Measurements from ENCODE around the gene AOAH.

Gene AOAH

DNA sequence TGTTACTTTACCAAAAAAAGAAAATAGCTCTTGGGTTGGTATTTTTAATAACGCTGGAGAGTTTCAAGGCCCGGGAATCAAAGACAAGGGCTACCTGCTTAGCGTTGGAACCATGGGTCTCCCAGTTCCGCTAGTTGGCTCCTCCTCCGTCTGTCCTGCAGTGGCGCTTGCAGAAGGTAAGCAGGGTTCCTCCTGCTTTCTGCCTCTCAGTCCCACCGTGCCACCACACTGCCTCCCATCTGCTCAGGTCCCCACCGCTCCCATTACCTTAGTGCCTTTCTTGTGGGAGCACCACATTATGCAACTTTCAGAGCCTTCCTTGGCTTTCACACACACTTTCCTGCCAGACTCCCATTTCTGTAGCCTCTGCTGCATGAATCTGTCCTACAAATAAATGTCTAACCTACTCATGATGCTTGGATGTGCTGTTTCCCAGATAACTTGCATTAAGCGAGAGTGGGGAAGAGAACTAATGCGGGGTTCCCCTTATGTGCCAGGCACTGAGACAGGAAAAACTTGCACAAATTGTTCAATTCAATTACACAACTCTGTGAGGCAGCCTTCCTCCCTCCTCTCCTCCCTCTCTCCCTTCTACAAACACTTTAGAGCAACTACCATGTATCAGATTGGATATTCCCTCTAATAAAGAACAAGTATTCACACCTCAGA lies 124.5 kb downstream of the AOAH start:
- Histone ChIP-seq H3K4me1 (ENCODE audit: control insufficient read depth, insufficient read depth, low read length, poor library complexity, severe bottlenecking) (no peaks in the 10 kb centered on the region), H3K36me3 (ENCODE audit: control insufficient read depth, insufficient read depth, low read length) (no peaks in the 10 kb centered on the region)

DNA sequence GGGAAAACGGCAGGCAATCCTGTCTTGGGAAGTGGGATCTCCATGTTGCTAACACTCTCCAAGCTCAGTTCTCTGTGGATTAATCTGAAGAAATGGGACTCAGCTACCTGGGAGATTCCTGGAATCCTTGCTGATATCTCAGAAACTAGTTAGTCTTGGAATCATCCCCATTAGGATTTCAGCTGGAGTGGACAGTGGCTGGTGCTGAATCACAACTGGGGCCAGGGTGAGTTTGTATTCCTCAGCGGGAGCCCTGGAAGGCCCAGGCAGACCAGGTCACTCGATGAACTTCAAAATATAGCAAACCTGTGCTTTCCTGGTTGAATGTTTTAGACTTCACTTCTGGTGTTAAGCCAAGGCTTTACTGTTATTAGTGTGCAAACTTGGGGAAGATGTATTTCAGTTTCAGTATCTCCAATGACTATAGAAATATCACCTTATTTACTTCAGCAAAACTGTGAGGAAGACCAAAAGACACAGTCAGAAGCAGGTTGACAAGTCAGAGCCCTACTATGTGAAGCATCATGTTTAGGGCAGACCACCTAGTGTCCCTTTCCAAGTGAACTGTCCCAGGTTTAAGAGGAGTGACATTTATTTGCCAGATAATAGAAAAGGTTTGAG lies 126.1 kb downstream of the AOAH start:
- H3K9me3 ChIP-seq (ENCODE audit: control insufficient read depth, low read length): no peaks in the 10 kb centered on the region
- no peaks in the 10 kb centered on the region for H3K27me3 ChIP-seq (replicated peaks; ENCODE audit: control insufficient read depth, insufficient read depth, low read length, poor library complexity, severe bottlenecking)
- no peak for DNase-seq
- H3K27ac ChIP-seq (ENCODE audit: insufficient read depth, low read length, poor library complexity, severe bottlenecking): no peak overlapping the region
- no peak overlapping the region for H3K4me3 ChIP-seq (ENCODE audit: insufficient read depth, low read depth, low read length, poor library complexity, severe bottlenecking)
- no peaks in the 10 kb centered on the region for H3K4me1 ChIP-seq (ENCODE audit: control insufficient read depth, insufficient read depth, low read length, poor library complexity, severe bottlenecking)
- peaks cover 4% of the 10 kb centered on the region for H3K36me3 ChIP-seq (ENCODE audit: control insufficient read depth, insufficient read depth, low read length)

More for the DNA sequence above, 124.5 kb downstream of the AOAH start:
- H3K9me3 ChIP-seq (ENCODE audit: control insufficient read depth, low read length): no peaks in the 10 kb centered on the region
- no peaks in the 10 kb centered on the region for H3K27me3 ChIP-seq (replicated peaks; ENCODE audit: control insufficient read depth, insufficient read depth, low read length, poor library complexity, severe bottlenecking)
- DNase-seq: no peak
- no peak overlapping the region for H3K27ac ChIP-seq (ENCODE audit: insufficient read depth, low read length, poor library complexity, severe bottlenecking)
- no peak overlapping the region for H3K4me3 ChIP-seq (ENCODE audit: insufficient read depth, low read depth, low read length, poor library complexity, severe bottlenecking)

DNA sequence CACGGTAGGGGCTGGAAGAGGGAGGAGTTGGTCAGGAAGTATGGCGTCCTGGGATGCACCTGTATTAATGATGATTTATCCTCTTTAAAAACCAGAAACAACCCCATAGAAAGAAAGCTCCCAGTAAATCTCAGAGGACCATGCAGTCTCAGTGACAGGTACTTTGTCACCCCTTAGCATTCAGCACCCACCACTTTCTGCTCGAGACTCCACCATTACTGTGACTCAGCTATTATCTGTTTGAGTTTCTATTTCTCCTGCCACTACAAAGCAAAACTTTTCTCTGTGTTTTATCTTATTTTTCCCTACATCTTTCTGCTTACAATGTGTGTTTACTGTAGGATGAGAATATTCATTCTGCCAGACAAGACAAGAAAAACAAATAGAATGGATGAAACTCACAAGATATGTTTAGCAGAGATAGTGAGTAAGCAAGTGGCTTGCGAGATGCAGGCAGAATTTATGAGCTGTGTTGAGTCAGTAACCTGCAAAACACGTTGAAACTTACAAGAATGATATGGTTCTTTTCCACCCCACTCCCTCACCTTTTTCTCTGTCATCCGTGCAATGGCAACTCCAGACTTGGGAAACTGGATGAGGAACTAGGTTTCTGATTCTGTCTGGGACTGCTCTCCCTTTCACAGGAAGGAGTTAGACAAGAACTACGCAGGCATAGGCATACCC lies 127.1 kb downstream of the AOAH start:
- H3K9me3 ChIP-seq (ENCODE audit: control insufficient read depth, low read length): no peaks in the 10 kb centered on the region
- H3K4me3 ChIP-seq (ENCODE audit: insufficient read depth, low read depth, low read length, poor library complexity, severe bottlenecking): no peak overlapping the region
- no peaks in the 10 kb centered on the region for H3K4me1 ChIP-seq (ENCODE audit: control insufficient read depth, insufficient read depth, low read length, poor library complexity, severe bottlenecking)
- H3K27ac ChIP-seq (ENCODE audit: insufficient read depth, low read length, poor library complexity, severe bottlenecking): no peak overlapping the region
- peaks cover 4% of the 10 kb centered on the region for H3K36me3 ChIP-seq (ENCODE audit: control insufficient read depth, insufficient read depth, low read length)
- no peaks in the 10 kb centered on the region for H3K27me3 ChIP-seq (replicated peaks; ENCODE audit: control insufficient read depth, insufficient read depth, low read length, poor library complexity, severe bottlenecking)
- DNase-seq: no peak

DNA sequence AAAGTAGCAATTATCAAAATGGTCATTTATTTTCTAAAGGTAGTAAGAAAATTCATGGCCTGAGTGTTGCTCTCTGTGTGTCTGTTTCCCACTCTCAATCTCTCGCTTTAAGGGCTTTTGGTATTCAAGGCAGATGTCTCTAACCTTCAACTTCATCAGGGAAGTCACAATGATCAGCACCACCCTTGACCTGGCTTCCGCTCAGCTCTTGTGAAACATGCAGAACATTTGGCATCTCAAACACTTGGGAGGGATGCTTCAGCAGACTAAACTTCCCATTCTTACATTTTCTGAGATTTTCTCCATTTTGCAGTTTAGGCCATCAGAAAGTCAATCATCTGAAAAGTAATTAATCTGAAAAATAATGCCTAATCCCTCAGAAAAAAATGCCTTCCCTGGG lies 129.8 kb downstream of the AOAH start:
- Histone ChIP-seq H3K27me3 (replicated peaks; ENCODE audit: control insufficient read depth, insufficient read depth, low read length, poor library complexity, severe bottlenecking) (no peaks in the 10 kb centered on the region), H3K27ac (ENCODE audit: insufficient read depth, low read length, poor library complexity, severe bottlenecking) (no peak overlapping the region), H3K9me3 (ENCODE audit: control insufficient read depth, low read length) (no peaks in the 10 kb centered on the region), H3K36me3 (ENCODE audit: control insufficient read depth, insufficient read depth, low read length) (peaks cover 4% of the 10 kb centered on the region), H3K4me3 (ENCODE audit: insufficient read depth, low read depth, low read length, poor library complexity, severe bottlenecking) (no peak overlapping the region), H3K4me1 (ENCODE audit: control insufficient read depth, insufficient read depth, low read length, poor library complexity, severe bottlenecking) (no peaks in the 10 kb centered on the region)
- DNase-seq: no peak

DNA sequence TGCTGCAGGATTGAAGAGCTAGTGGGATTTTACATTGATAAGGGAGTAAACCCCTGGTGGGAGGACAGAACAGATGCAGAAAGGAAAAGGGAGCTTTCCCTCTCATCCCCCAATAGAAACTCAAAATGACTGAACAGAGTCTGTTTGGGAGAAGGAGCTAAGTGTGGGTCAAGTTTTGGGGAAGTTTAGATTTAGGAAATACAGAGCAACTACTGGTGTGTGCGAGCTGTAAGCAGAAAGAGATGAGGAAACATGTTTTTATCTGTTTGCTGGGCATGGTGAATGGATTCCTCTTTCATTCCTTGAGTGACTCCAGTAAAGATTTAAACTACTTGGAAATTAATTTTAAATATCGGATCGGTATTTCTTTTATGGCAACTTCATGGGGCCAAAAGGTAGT lies 132.7 kb downstream of the AOAH start:
- H3K27ac ChIP-seq (ENCODE audit: insufficient read depth, low read length, poor library complexity, severe bottlenecking): no peak overlapping the region
- H3K4me1 ChIP-seq (ENCODE audit: control insufficient read depth, insufficient read depth, low read length, poor library complexity, severe bottlenecking): no peaks in the 10 kb centered on the region
- H3K4me3 ChIP-seq (ENCODE audit: insufficient read depth, low read depth, low read length, poor library complexity, severe bottlenecking): no peak overlapping the region
- H3K36me3 ChIP-seq (ENCODE audit: control insufficient read depth, insufficient read depth, low read length): peaks cover 4% of the 10 kb centered on the region
- no peak for DNase-seq
- no peaks in the 10 kb centered on the region for H3K9me3 ChIP-seq (ENCODE audit: control insufficient read depth, low read length)
- H3K27me3 ChIP-seq (replicated peaks; ENCODE audit: control insufficient read depth, insufficient read depth, low read length, poor library complexity, severe bottlenecking): no peaks in the 10 kb centered on the region

DNA sequence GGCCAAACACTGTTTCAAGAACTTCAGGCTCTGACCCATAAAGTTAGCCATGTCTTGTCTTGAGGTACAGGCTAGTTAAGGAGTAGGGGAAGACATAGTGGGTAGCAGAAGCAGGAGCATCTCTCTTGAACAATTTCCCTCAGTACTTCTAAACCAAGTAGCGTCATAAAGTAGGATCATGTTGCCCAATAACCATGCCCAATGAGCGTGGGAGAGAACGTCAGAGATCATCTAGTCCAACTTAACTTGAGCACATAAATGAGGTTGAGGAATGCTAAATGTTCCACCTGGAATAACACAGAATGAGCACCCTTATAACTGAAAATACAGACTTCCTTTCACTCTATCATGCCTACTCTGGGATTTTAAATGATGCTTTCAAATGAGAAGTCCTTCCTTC lies 134.9 kb downstream of the AOAH start:
- peaks cover 4% of the 10 kb centered on the region for H3K36me3 ChIP-seq (ENCODE audit: control insufficient read depth, insufficient read depth, low read length)
- no peaks in the 10 kb centered on the region for H3K4me1 ChIP-seq (ENCODE audit: control insufficient read depth, insufficient read depth, low read length, poor library complexity, severe bottlenecking)
- DNase-seq: no peak
- no peaks in the 10 kb centered on the region for H3K9me3 ChIP-seq (ENCODE audit: control insufficient read depth, low read length)
- H3K27me3 ChIP-seq (replicated peaks; ENCODE audit: control insufficient read depth, insufficient read depth, low read length, poor library complexity, severe bottlenecking): no peaks in the 10 kb centered on the region
- H3K4me3 ChIP-seq (ENCODE audit: insufficient read depth, low read depth, low read length, poor library complexity, severe bottlenecking): no peak overlapping the region
- no peak overlapping the region for H3K27ac ChIP-seq (ENCODE audit: insufficient read depth, low read length, poor library complexity, severe bottlenecking)

DNA sequence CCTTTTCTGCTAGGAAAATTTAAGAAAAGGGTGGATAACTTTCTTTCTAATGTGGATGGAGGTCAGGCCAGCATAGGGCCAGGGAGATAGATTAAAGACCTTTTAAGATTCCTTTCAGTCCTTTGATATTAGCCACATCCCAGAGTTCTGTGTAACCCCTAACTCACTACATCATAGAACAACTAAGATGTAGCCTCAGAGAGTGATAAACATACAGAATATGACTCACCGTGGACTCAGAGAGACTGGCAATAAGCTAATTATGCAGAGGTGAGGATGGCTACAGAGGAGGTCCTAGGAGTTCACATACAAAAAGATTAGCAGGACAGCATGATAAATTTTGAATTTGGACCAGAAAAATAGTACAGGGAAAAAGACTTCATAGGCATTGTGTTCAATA lies 141.0 kb downstream of the AOAH start:
- H3K27ac ChIP-seq (ENCODE audit: insufficient read depth, low read length, poor library complexity, severe bottlenecking): no peak overlapping the region
- H3K9me3 ChIP-seq (ENCODE audit: control insufficient read depth, low read length): no peaks in the 10 kb centered on the region
- no peaks in the 10 kb centered on the region for H3K27me3 ChIP-seq (replicated peaks; ENCODE audit: control insufficient read depth, insufficient read depth, low read length, poor library complexity, severe bottlenecking)
- H3K4me3 ChIP-seq (ENCODE audit: insufficient read depth, low read depth, low read length, poor library complexity, severe bottlenecking): no peak overlapping the region
- no peaks in the 10 kb centered on the region for H3K36me3 ChIP-seq (ENCODE audit: control insufficient read depth, insufficient read depth, low read length)
- no peaks in the 10 kb centered on the region for H3K4me1 ChIP-seq (ENCODE audit: control insufficient read depth, insufficient read depth, low read length, poor library complexity, severe bottlenecking)
- DNase-seq: no peak

DNA sequence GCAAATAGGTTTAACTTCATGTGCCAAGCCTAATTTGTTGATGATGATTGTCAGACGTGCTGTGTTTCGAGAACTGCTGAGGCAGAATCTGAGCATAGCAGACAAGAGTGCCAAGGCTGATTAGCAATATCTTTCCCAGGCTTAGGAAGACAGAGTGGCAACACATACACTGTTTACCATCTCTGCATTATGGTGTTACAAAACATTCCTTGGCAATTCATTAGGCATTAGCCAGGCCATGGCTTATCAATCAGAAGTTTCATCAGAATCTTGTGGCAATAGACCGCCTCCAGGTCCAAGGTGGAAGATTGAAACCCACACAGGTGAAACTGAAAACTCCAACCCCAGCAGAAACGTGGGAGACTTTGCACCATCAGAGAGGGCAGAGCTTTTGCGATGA lies 148.5 kb downstream of the AOAH start:
- Histone ChIP-seq H3K27ac (ENCODE audit: insufficient read depth, low read length, poor library complexity, severe bottlenecking) (no peak overlapping the region), H3K9me3 (ENCODE audit: control insufficient read depth, low read length) (no peaks in the 10 kb centered on the region)

DNA sequence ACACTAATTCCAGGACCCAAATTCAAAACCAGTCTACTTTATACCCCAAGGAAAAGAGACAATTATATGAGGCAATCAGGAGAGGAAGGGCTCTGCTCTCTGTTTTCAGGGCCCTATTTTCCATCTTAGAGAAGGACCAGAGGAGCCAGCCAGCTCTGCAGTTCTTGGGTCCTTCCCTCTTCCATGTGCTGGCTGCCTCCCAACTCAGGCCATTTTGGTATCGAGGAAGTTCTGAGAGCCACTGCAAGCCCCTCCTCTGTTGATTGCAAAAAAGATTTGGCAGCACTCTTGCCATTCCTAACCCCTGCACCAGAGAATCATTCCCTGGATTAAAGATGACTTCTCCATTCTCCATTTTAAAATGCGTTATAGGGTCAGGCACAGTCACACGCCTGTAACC lies 151.2 kb downstream of the AOAH start:
- H3K4me3 ChIP-seq (ENCODE audit: insufficient read depth, low read depth, low read length, poor library complexity, severe bottlenecking): no peak overlapping the region
- no peaks in the 10 kb centered on the region for H3K9me3 ChIP-seq (ENCODE audit: control insufficient read depth, low read length)
- H3K4me1 ChIP-seq (ENCODE audit: control insufficient read depth, insufficient read depth, low read length, poor library complexity, severe bottlenecking): no peaks in the 10 kb centered on the region
- H3K27ac ChIP-seq (ENCODE audit: insufficient read depth, low read length, poor library complexity, severe bottlenecking): no peak overlapping the region
- no peaks in the 10 kb centered on the region for H3K27me3 ChIP-seq (replicated peaks; ENCODE audit: control insufficient read depth, insufficient read depth, low read length, poor library complexity, severe bottlenecking)
- DNase-seq: no peak
- H3K36me3 ChIP-seq (ENCODE audit: control insufficient read depth, insufficient read depth, low read length): no peaks in the 10 kb centered on the region

More for the DNA sequence above, 148.5 kb downstream of the AOAH start:
- no peak overlapping the region for H3K4me3 ChIP-seq (ENCODE audit: insufficient read depth, low read depth, low read length, poor library complexity, severe bottlenecking)
- no peaks in the 10 kb centered on the region for H3K27me3 ChIP-seq (replicated peaks; ENCODE audit: control insufficient read depth, insufficient read depth, low read length, poor library complexity, severe bottlenecking)
- no peaks in the 10 kb centered on the region for H3K36me3 ChIP-seq (ENCODE audit: control insufficient read depth, insufficient read depth, low read length)
- no peak for DNase-seq
- no peaks in the 10 kb centered on the region for H3K4me1 ChIP-seq (ENCODE audit: control insufficient read depth, insufficient read depth, low read length, poor library complexity, severe bottlenecking)

DNA sequence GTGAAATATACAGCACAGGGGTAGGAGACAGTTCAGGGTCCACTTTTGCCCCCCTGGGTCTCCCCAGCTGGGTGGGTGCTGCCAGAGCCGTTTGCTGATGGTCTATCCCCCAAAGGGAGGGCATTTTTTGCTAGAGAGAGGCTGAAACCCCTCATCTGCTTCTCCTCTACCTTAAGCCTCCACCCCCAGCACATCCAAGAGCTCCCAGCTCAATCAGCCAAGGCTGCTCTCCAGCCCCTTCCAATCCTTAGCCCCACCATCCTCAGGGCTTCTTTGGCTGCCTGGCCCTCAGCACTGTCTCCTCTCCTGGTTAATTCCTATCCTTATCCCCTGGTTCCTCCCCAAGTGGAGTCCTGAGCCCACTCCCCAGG lies 153.1 kb downstream of the AOAH start:
- Histone ChIP-seq H3K9me3 (ENCODE audit: control insufficient read depth, low read length) (no peaks in the 10 kb centered on the region), H3K4me1 (ENCODE audit: control insufficient read depth, insufficient read depth, low read length, poor library complexity, severe bottlenecking) (no peaks in the 10 kb centered on the region), H3K36me3 (ENCODE audit: control insufficient read depth, insufficient read depth, low read length) (no peaks in the 10 kb centered on the region), H3K4me3 (ENCODE audit: insufficient read depth, low read depth, low read length, poor library complexity, severe bottlenecking) (no peak overlapping the region), H3K27ac (ENCODE audit: insufficient read depth, low read length, poor library complexity, severe bottlenecking) (no peak overlapping the region), H3K27me3 (replicated peaks; ENCODE audit: control insufficient read depth, insufficient read depth, low read length, poor library complexity, severe bottlenecking) (no peaks in the 10 kb centered on the region)
- no peak for DNase-seq

Measured in effector memory CD4-positive, alpha-beta T cell (primary cell).